Ovary (tissue), 9 donors: Measurements from ENCODE around the gene C1orf116. TPM values are rescaled to one million over a fixed set of nuclear protein-coding genes. Genes with fewer than 3 reads are reported as not detected.

ENCODE experiments used
- DNase-seq, 5 donors: peaks; one replicate each; pipeline ENCODE4 v3.0.0-alpha.2; 2019 to 2020
- H3K27ac ChIP-seq, 2 donors: fragments of 200-600 bp; one replicate each; pipeline versions ENCODE4 v1.5.1 to v1.8.0; 2019 to 2022
- H3K27me3 ChIP-seq: fragments of 200-600 bp; one replicate; pipeline ENCODE4 v1.8.0; 2022
- H3K36me3 ChIP-seq: fragments of 200-600 bp; sonication (generic); one replicate; pipeline ENCODE4 v1.5.1; 2019
- H3K4me1 ChIP-seq: one replicate; pipeline ENCODE4 v1.8.1; 2013; ENCODE audit warnings: mild to moderate bottlenecking, moderate library complexity; ENCODE audit not compliant: insufficient read depth
- H3K4me3 ChIP-seq: fragments of 200-600 bp; sonication (generic); one replicate; pipeline ENCODE4 v1.5.1; 2017
- H3K9me3 ChIP-seq, 2 donors: fragments of 200-600 bp in 1 of 2; sonication (generic) in 1 of 2; one replicate each; pipeline versions ENCODE4 v1.5.1 to v1.8.1; 2013 to 2019; ENCODE audit warnings: mild to moderate bottlenecking in 1 of 2, moderate library complexity in 1 of 2
- EP300 ChIP-seq: sonication (generic); formaldehyde crosslinking; IDR thresholded peaks from one replicate; pipeline ENCODE4 v1.6.1; 2017; ENCODE audit warnings: antibody characterized with exemption
- POLR2A ChIP-seq: fragments of 450-650 bp; IDR thresholded peaks from one replicate; pipeline ENCODE4 v1.6.1; 2017; ENCODE audit warnings: antibody characterized with exemption, mild to moderate bottlenecking, moderate library complexity
- WGBS, 3 donors: extraction: QIAGEN DNeasy Blood & Tissue Kit in 1 of 3; methylation state at CpG; one replicate each; pipeline versions ENCODE4 v1.1.5 to v1.1.7; 2013 to 2017; 5-methylcytosine and 5-hydroxymethylcytosine counted together
- intact Hi-C, 4 donors: fragments of 100-400 bp; cut with DNase I; formaldehyde crosslinking; loops; one replicate each; pipeline versions ENCODE4 v1.11.0 to v1.15.1; 2022 to 2023
- polyA plus RNA-seq, 2 donors: library from polyadenylated mRNA; stranded (reverse); fragments of 200-250 nt in 1 of 2; fragments of 350-450 nt in 1 of 2; fragmentation: Illumina TruSeq in 1 of 2; extraction: RNeasy Lipid Tissue Mini Kit (QIAGEN cat#74804) in 1 of 2; gene quantifications; one replicate each; pipeline ENCODE4 v1.2.3, GENCODE V29; 2013 to 2014
- total RNA-seq, 7 donors: library from RNA; depleted of rRNA in 2 of 7; stranded (reverse); fragments of >200 nt in 2 of 7; fragmentation: NEBNext Ultra II Directional in 3 of 7; extraction: Animal tissue kit (Norgen Biotek cat#: 25700) in 3 of 7; gene quantifications; one replicate each; pipeline versions ENCODE4 v1.1.0 to v1.2.4, GENCODE V29; 2016 to 2023
- TF ChIP-seq, protein P1 (sequence below), 3 donors: fragments of 450-650 bp in 2 of 3; fragments of 200-600 bp in 1 of 3; IDR thresholded peaks; one replicate each; pipeline versions ENCODE4 v1.5.1 to v1.8.0; 2016 to 2022; ENCODE audit warnings: antibody characterized with exemption in 3 of 3, mild to moderate bottlenecking in 1 of 3
- donor health status: DM: no; HTN: no; CAD: no; lungs with moderate emphysema.
- donor health status: DM: no; HTN: no; CAD: no.
- donor health status: Bipolar disorder and iron deficiency.
- donor health status: DM: yes; HTN: yes; CAD: no.
- donor health status: DM: no; HTN: no; CAD: no.
- donor health status: DM: yes; HTN: yes; CAD: no.

C1orf116 gene
- total and polyA plus RNA-seq, 9 donors, result 0.02 to 1.6 (median 0.36) TPM; not detected in 2

DNA sequence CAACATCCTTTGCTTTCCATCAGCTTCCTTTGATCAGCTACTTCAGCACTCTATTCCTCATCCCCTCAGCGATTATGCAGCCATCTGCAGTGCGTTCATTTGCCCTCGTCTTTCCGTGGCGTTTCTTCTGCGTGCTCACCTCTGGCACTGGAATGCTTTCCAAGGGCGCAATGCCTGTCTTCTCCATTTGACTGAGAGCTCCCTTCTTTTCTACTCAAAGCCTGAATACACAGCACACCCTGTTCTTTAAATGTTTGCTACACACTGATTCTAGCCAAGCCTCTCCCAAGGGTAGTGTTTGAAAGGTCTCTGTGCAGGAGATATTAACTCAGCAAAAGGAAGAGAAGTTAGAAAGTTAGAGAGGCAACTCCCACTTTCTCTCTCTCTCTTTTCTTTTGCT is 22.6 kb downstream of the C1orf116 start:
- H3K9me3 ChIP-seq, result no peaks in the 10 kb centered on the region
- DNase-seq, result no peak
- H3K27ac ChIP-seq, result no peak overlapping the region
- intact Hi-C loops, result no loop called here
- H3K4me3 ChIP-seq, result no peak overlapping the region
- TF ChIP-seq, protein P1, sequence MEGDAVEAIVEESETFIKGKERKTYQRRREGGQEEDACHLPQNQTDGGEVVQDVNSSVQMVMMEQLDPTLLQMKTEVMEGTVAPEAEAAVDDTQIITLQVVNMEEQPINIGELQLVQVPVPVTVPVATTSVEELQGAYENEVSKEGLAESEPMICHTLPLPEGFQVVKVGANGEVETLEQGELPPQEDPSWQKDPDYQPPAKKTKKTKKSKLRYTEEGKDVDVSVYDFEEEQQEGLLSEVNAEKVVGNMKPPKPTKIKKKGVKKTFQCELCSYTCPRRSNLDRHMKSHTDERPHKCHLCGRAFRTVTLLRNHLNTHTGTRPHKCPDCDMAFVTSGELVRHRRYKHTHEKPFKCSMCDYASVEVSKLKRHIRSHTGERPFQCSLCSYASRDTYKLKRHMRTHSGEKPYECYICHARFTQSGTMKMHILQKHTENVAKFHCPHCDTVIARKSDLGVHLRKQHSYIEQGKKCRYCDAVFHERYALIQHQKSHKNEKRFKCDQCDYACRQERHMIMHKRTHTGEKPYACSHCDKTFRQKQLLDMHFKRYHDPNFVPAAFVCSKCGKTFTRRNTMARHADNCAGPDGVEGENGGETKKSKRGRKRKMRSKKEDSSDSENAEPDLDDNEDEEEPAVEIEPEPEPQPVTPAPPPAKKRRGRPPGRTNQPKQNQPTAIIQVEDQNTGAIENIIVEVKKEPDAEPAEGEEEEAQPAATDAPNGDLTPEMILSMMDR (IDR thresholded peaks at IDR 0.05), result no peak
- no peak for TF ChIP-seq EP300
- no peak for TF ChIP-seq POLR2A
- H3K4me1 ChIP-seq, result no peaks in the 10 kb centered on the region
- no peaks in the 10 kb centered on the region for H3K36me3 ChIP-seq
- 72 to 75% (median 74%) methylated on average over 7 of the region's 7 CpGs for WGBS, 3 donors
- H3K27me3 ChIP-seq, result no peaks in the 10 kb centered on the region

DNA sequence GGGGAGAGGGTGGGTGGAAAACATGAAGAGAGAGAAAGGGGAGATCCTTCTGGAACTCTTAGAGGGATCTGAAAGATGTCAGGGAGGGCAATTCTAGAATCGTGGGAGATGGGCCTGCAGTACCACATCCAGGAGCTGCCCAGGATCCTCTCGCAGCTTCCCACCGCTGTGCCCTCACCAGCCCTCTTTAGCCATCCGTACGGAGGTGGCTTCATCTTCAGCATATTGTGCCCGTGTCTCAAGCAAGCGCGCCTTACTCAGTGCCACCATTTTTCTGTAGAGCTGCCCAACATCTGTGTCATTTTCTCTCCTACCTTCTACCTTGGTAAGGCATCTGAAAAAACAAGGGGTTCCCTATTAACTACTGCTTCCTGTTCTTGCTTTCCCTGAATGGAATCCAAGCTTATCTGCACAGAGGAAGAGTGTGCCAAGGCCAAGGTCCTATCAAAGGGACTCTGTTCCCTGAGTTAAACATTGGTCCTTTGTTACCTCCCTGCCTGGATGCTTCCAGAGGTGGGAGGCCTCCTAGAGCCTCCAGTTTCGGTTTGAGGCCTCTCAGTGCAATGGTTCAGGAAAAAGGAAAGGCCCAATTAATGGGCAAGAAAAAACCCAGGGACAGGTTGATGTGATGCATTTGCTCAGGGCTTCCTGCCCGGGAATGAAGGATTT is 23.2 kb downstream of the C1orf116 start:
- Histone ChIP-seq H3K9me3 (no peaks in the 10 kb centered on the region), H3K4me3 (no peak overlapping the region), H3K27ac (no peak overlapping the region), H3K36me3 (no peaks in the 10 kb centered on the region), H3K27me3 (no peaks in the 10 kb centered on the region), H3K4me1 (no peaks in the 10 kb centered on the region)
- intact Hi-C loops, result no loop called here
- no peak for DNase-seq
- TF ChIP-seq, protein P1 (IDR thresholded peaks at IDR 0.05), result no peak
- TF ChIP-seq EP300 (no peak), POLR2A (no peak)
- WGBS, 3 donors, result 88 to 92% (median 89%) methylated on average over 10 of the region's 10 CpGs

DNA sequence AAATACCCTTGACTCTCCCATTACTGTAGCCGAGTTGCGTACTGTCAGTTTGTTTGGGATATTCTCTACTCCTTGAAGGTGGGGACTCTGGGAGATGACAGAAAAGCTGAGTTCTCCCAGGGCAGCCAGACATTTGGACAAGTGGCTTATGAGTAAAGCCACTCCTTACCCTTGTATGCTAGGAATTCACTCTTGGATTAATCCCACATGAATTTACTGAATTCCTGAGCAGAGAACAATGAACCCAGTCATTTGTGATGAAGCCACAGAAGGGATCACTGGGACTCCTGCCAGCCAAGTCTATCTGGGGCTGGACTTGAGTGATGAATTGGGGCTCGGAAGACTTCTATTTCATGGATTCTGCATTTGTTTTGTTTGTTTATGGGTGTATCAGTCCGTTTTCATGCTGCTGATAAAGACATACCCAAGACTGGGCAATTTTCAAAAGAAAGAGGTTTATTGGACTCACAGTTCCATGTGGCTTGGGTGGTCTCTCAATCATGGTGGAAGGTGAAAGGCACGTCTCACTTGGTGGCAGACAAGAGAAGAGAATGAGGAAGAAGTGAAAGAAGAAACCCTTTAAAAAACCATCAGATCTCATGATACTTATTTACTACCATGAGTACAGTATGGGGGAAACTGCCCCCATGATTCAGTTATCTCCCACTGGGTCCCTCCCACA is 25.1 kb downstream of the C1orf116 start:
- H3K4me1 ChIP-seq, result no peaks in the 10 kb centered on the region
- H3K4me3 ChIP-seq, result no peak overlapping the region
- H3K9me3 ChIP-seq, result no peaks in the 10 kb centered on the region
- no peak overlapping the region for H3K27ac ChIP-seq
- no peaks in the 10 kb centered on the region for H3K36me3 ChIP-seq
- TF ChIP-seq EP300, result no peak
- no peak for TF ChIP-seq POLR2A
- TF ChIP-seq, protein P1 (IDR thresholded peaks at IDR 0.05), result no peak
- intact Hi-C loops, result no loop called here
- 72 to 78% (median 74%) methylated on average over 5 of the region's 5 CpGs for WGBS, 3 donors
- H3K27me3 ChIP-seq, result no peaks in the 10 kb centered on the region
- DNase-seq, result no peak

DNA sequence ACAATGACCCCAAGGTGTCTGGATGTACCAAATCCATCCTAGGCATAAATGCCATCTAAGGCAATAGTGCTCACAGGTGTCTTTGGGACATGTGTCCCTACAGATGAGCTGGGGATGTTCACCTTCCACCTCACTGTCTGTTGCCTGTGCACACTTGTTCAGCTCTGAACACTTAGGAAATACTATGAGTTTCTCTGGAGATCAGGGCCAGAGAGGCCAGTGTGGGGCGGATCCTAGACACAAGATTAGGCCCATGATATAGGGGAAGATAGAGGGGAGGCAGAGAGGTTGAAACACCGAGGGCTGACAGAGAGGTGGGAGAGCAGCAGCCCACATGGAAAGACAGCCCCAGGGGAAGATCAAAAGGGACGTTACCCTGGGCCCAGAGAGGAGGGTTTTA is 25.6 kb downstream of the C1orf116 start:
- 69 to 75% (median 73%) methylated on average over 3 of the region's 3 CpGs for WGBS, 3 donors
- no peaks in the 10 kb centered on the region for H3K36me3 ChIP-seq
- H3K4me1 ChIP-seq, result no peaks in the 10 kb centered on the region
- intact Hi-C loops, result no loop called here
- no peak overlapping the region for H3K27ac ChIP-seq
- H3K9me3 ChIP-seq, result no peaks in the 10 kb centered on the region
- H3K4me3 ChIP-seq, result no peak overlapping the region
- DNase-seq, result no peak
- no peaks in the 10 kb centered on the region for H3K27me3 ChIP-seq
- TF ChIP-seq EP300 (no peak), POLR2A (no peak)
- TF ChIP-seq, protein P1 (IDR thresholded peaks at IDR 0.05), result no peak
